Tibial nerve (tissue), 4 donors: ENCODE results near the gene CDK2.
"Not testable (repeated sequence)": the region's sequence is repeated elsewhere in the genome, so short reads cannot be mapped to it uniquely, and the experiment has no call there.

Source experiments
- CTCF ChIP-seq, 5 experiments: fragments of 200-600 bp in 3 of 5; fragments of 450-650 bp in 2 of 5; sonication (generic) in 3 of 5; IDR thresholded peaks; one replicate each; pipeline ENCODE4 v1.5.1; 2016 to 2019; ENCODE audit warnings: antibody characterized with exemption in 5 of 5, mild to moderate bottlenecking in 3 of 5, moderate library complexity in 2 of 5
- EP300 ChIP-seq, 2 donors: sonication (generic); formaldehyde crosslinking; IDR thresholded peaks; one replicate each; pipeline ENCODE4 v1.6.1; 2017; ENCODE audit warnings: antibody characterized with exemption in 2 of 2, mild to moderate bottlenecking in 1 of 2
- POLR2A ChIP-seq, 2 donors: fragments of 450-650 bp; IDR thresholded peaks; one replicate each; pipeline ENCODE4 v1.6.1; 2017; ENCODE audit warnings: antibody characterized with exemption in 2 of 2, mild to moderate bottlenecking in 2 of 2, moderate library complexity in 2 of 2

- not testable (repeated sequence) for TF ChIP-seq CTCF, POLR2A, EP300 (IDR thresholded peaks at IDR 0.05)
These were observed 43.0 kb upstream of the CDK2 start for GRCh38 chr12:55923648-55924047.
